Fibroblast of the aortic adventitia (primary cell): ENCODE data around the gene COMMD3. TPM values are rescaled to one million over a fixed set of nuclear protein-coding genes. Genes with fewer than 3 reads are reported as not detected.

ENCODE experiments used
- DNase-seq: peaks from one replicate; pipeline ENCODE4 v3.0.0-alpha.2; 2010; ENCODE audit warnings: low read depth
- H3K4me3 ChIP-seq: 2 replicates; pipeline ENCODE4 v1.5.1; 2011; ENCODE audit warnings: low read depth, mild to moderate bottlenecking, control low read depth, low read length, moderate library complexity
- CTCF ChIP-seq: IDR thresholded peaks from 2 replicates; pipeline ENCODE4 v1.5.1; 2011; ENCODE audit warnings: mild to moderate bottlenecking, low read length, control low read depth, inconsistent platforms; ENCODE audit not compliant: insufficient read depth
- total RNA-seq: library from RNA; depleted of rRNA; stranded (reverse); fragments of >200 nt; gene quantifications from 2 replicates; pipeline ENCODE4 v1.2.3, GENCODE V29; 2012; ENCODE audit warnings: low replicate concordance

COMMD3 gene
- total RNA-seq, 1 donor: 56.9 TPM

DNA sequence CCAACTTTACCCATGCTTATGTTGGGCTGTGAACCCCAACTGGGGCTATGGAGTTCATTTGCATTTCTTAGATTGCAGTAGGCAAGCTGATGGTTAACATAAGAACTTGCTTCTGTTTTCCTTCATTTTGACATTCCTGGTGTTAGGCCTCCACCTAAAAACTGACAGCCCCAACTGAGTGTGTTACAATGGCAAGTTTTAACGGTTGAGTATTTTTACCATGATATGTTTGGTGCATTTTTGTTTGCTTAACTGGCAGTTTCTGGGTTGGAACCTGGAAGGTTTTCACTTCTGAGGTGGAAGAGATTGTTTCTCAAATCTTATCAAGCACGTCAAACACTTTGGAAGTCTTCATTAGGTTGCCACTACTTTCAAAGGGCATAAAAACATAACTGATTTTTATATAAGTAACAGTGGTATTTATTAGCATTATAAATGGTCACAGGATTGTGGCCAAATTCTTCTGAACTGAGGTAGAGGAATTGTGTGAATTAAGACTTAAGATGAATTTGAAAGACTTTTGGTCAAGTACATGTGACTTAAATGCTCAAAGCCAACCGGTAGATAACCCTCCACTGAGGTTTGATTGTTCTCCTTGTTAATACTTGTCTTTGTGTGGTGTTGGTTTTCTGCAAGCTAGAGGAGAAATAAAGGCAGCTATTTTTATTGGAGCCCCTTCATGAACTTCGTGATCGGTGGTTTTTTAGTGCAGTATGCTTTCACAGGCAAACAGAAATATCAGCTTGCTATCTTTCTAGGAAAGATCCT is 7.5 kb downstream of the COMMD3 start:
- no peak overlapping the region for H3K4me3 ChIP-seq

GRCh38 chr10:22324413-22324812 is 8.2 kb downstream of the COMMD3 start:
- TF ChIP-seq CTCF: no peak
- H3K4me3 ChIP-seq: no peak overlapping the region
- DNase-seq: no peak

More for the DNA sequence above, 7.5 kb downstream of the COMMD3 start:
- TF ChIP-seq CTCF: no peak
- no peak for DNase-seq

- TF ChIP-seq CTCF: no peak
- H3K4me3 ChIP-seq: peak overlapping the region; percentile 70
- no peak for DNase-seq
These were observed 8.7 kb downstream of the COMMD3 start for GRCh38 chr10:22324893-22325271.

DNA sequence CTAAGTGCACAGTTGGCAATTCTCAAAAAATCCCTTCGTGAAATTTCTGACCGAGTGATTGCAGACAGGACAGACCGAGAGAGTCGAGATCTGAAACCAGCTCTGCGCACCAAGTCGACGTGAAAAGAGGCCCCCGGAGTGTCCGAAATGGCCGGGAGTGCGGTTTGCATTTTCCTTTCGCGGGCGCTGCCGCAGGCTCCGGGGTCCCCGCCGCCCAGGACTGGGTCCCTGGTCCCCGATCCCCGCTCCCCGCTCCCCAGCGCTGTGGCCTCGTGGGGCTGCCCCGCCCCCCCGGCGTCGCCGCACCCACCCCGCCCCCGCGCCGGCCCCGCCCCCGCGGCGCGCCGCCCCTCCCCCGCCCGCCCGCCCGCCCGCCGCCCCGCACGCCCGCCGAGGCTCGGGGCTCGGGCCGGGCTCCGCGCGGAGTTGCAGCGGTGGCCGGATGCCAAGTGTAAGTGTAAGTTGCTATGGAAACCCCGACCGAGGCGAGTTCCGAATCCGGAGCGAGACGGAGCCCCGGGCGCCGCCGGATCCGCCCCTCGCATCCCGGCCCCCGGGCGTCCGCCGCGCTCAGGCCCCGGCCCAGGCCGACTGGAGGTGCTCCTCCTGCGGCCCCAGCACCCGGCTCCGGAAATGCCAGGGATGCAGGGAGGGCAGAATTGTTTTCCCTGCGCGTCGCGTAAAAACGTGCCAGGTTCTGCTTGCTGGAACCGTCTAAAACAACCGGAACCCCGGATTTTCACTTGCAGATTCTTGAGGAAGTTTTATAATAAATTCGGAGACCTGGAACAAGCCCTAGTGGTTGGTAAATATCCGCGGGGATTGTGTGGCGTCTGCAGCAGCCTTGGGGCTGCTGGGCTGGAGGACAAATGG is 9.3 kb downstream of the COMMD3 start:
- peak overlapping the region; percentile 70 for H3K4me3 ChIP-seq
- peak; percentile 18 for TF ChIP-seq CTCF
- peak; percentile 60 for DNase-seq

- peak overlapping the region; percentile 70 for H3K4me3 ChIP-seq
- TF ChIP-seq CTCF: no peak
- no peak for DNase-seq
These were observed 10.0 kb downstream of the COMMD3 start for GRCh38 chr10:22326145-22326702.

- no peak overlapping the region for H3K4me3 ChIP-seq
- TF ChIP-seq CTCF: no peak
- DNase-seq: no peak
These were observed 13.0 kb downstream of the COMMD3 start for GRCh38 chr10:22329150-22329549.
